Measurements from ENCODE around the gene ZNF444. TPM values are rescaled to one million over a fixed set of nuclear protein-coding genes. Genes with fewer than 3 reads are reported as not detected.

Gene ZNF444
- total and polyA plus RNA-seq, 9 of the 15 experiments (the other 6 are each of a cell fraction or from before 2014, with no cell fraction given) = 0.39 to 40.0 (median 6.9) TPM

GRCh38 chr19:56120371-56121179, 20.5 kb upstream of the ZNF444 start (continued):
- no peak for TF ChIP-seq ZNF146 (CRISPR knock-in tag; IDR thresholded peaks at IDR 0.05; ENCODE audit: unreplicated experiment)
- TF ChIP-seq ZNF318 (IDR thresholded peaks at IDR 0.05; ENCODE audit: borderline replicate concordance in 1 of 2, low read depth in 1 of 2) = no peak
- no peak for TF ChIP-seq ZKSCAN1 (IDR thresholded peaks at IDR 0.05; ENCODE audit: low read depth, low read length)
- no peak for TF ChIP-seq ZNF354B (CRISPR knock-in tag; IDR thresholded peaks at IDR 0.05)
- TF ChIP-seq JUN (IDR thresholded peaks at IDR 0.05; ENCODE audit: borderline replicate concordance, low read depth, low read length) = no peak
- no peak for TF ChIP-seq JUN (CRISPR knock-in tag; IDR thresholded peaks at IDR 0.05; ENCODE audit: borderline replicate concordance)
- TF ChIP-seq USF2 (CRISPR knock-in tag; IDR thresholded peaks at IDR 0.05) = peak; percentile 45; the same call in 1 of the 2 replicates
- TF ChIP-seq BMI1 (IDR thresholded peaks at IDR 0.05; ENCODE audit: low read length) = no peak
- no peak for TF ChIP-seq NFE2 (IDR thresholded peaks at IDR 0.05; ENCODE audit: low read depth)
- TF ChIP-seq ZNF212 (CRISPR knock-in tag; IDR thresholded peaks at IDR 0.05) = no peak
- no peak for TF ChIP-seq NCOR1 (IDR thresholded peaks at IDR 0.05)
- TF ChIP-seq ZBTB17 (CRISPR knock-in tag; IDR thresholded peaks at IDR 0.05) = 0 out of 2 replicates have a peak, but pooled peaks have one; percentile 47
- TF ChIP-seq DACH1 (IDR thresholded peaks at IDR 0.05; ENCODE audit: partially characterized antibody) = no peak
- no peak for TF ChIP-seq HDGF (IDR thresholded peaks at IDR 0.05)
- TF ChIP-seq PCBP1 (IDR thresholded peaks at IDR 0.05; ENCODE audit: low read depth, low read length, poor library complexity, severe bottlenecking) = peak; percentile 64
- 0 out of 2 replicates have a peak, but pooled peaks have one; percentile 9 for TF ChIP-seq CREB1 (IDR thresholded peaks at IDR 0.05)
- 0 out of 2 replicates have a peak, but pooled peaks have one; percentile 19 for TF ChIP-seq CREB1 (CRISPR knock-in tag; IDR thresholded peaks at IDR 0.05)
- TF ChIP-seq, protein P1, sequence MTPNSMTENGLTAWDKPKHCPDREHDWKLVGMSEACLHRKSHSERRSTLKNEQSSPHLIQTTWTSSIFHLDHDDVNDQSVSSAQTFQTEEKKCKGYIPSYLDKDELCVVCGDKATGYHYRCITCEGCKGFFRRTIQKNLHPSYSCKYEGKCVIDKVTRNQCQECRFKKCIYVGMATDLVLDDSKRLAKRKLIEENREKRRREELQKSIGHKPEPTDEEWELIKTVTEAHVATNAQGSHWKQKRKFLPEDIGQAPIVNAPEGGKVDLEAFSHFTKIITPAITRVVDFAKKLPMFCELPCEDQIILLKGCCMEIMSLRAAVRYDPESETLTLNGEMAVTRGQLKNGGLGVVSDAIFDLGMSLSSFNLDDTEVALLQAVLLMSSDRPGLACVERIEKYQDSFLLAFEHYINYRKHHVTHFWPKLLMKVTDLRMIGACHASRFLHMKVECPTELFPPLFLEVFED (CRISPR knock-in tag; conservative IDR thresholded peaks at IDR 0.05) = no peak
